GM19452 (cell line): ENCODE measurements around the gene DCDC2B.
"Not testable (repeated sequence)": the region's sequence is repeated elsewhere in the genome, so short reads cannot be mapped to it uniquely, and the experiment has no call there.

Experiments
- ATAC-seq: cut with Tn5 transposase; IDR thresholded peaks from one replicate; pipeline ENCODE4 v1.9.1; 2021; ENCODE audit not compliant: unreplicated experiment

The DCDC2B gene

DNA sequence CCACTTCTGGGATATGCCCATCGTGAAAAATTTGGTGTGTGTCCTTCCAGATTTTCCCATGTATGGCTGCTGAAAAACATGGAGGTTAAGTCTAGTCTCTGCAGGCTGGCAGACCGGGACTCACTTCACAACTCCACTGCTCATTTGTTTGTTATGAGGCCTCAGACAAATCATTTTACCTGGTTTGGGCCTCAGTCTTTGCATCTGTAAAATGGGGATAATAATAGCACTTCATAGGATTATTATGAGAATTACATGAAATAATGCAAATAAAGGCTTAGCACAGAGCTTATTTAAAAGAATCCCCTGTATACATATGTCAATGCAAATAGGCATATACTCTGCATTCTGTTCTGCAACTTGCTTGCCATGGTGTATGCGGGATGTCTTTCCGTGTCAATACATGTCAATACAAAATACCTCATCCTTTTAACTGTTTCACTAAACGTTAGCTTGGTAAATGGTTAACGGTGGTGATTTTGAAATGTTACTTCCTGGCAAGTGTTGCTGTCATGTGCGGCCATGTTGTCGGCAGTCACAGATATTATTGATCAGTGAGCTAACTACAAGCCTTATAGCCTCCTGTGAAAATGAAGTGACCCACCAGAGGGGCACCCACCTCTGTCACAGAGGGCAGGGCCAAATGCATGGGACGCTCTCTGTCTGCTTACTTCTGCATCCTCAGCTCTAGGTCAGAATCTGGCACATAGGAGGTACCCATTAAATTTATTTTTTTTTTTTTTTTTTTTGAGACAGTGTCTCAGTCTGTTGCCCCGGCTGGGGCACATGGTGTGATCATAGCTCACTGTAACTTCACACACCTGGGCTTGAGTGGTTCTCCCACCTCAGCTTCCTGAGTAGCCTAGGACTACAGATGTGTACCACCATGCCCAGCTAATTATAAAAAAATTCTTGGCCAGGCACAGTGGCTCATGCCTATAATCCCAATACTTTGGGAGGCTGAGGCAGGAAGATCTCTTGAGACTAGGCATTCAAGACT, 46.5 kb downstream of the DCDC2B start:
- no peak for ATAC-seq

DNA sequence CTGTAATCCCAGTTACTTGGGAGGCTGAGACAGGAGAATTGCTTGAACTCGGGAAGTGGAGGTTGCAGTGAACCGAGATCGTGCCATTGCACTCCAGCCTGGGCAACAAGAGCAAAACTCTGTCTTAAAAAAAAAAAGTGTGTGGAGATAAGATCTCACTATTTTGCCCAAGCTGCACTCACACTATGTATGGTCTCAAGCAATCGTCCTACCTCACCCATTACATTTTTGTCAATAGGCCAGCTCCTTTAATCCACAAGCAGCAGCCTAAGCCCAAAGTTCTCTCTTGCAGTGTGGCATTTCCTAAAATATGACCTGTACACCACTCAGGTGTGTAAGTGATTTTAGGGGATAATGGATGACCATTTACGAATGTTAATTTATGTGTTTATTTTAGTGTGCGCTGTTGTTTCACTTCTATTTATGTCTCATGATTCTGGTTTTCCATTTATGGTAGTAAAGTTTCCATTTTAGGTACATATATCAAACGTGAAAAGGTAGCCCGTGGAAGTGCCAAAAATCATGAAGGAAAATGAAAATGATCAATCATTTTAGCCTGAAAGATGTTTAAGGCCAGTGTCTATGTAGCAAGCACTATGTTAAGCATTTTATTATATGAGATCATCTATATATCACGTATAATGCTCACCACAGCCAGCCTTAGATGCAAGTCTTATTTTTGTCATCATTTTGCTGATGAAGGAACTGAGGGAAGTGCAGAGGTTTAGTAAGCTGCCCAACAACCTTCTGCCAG, 47.8 kb downstream of the DCDC2B start:
- ATAC-seq = no peak

DNA sequence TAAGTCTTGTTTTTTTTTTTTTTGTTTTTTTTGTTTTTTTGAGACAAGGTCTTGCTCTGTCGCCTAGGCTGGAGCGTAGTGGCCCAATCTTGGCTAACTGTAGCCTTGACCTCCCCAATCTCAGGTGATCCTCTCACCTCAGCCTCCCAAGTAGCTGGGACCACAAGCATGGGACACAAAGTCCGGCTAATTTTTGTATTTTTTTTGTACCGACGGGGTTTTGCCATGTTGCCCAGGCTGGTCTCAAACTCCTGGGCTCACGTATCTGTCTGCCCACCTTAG, 48.3 kb downstream of the DCDC2B start:
- ATAC-seq = no peak

DNA sequence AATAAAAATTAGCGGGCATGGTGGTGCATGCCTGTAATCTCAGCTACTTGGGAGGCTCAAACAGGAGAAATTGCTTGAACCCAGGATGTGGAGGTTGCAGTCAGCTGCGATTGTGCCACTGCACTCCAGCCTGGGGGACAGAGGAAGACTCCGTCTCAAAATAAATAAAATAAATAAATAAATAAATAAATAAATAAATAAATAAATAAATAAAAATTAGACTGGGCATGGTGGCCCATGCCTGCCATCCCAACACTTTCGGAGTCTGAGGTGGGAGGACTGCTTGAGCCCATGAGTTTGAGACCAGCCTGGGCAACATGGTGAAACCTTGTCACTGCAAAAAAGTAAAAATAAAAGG, 54.3 kb downstream of the DCDC2B start:
- not testable (repeated sequence) for ATAC-seq

DNA sequence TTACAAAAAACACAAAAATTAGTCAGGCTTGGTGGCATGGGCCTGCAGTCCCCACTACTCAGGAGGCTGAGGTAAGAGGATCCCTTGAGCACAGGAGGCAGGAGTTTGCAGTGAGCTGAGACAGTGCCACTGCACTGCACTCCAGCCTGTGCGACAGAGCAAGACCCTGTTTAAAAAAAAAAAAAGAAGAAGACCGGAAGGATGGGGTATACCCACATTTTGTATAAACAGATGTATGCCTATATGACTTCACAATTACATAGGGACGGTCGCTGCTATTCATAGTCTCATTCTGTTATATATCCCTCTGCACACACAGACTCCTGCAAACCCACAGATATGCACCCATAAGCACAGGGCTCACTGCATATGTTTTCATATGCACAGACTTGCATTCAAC, 54.9 kb downstream of the DCDC2B start:
- no peak for ATAC-seq
